Measurements from ENCODE around the gene RGL4. TPM values are rescaled to one million over a fixed set of nuclear protein-coding genes. Genes with fewer than 3 reads are reported as not detected.

Gene RGL4
- total RNA-seq, 1 experiment from 2014 or later, result not detected

- no TSS peak for BruUV-seq (replicated peaks)
- CTCF ChIA-PET, result no interaction called here
These were observed 1.1 kb downstream of the RGL4 start for GRCh38 chr22:23691748-23692423.

GRCh38 chr22:23692598-23693291 lies 1.9 kb downstream of the RGL4 start:
- ChIA-PET POLR2A (ENCODE audit: unreplicated experiment) (no interaction called here), CTCF (no interaction called here)
- no TSS peak for BruUV-seq (replicated peaks)
- Histone ChIP-seq H3K4me2 (no peak overlapping the region), H3K27ac (no peak overlapping the region), H3K9me3 (ENCODE audit: insufficient read depth, low read depth) (no peaks in the 10 kb centered on the region), H3F3A (ENCODE audit: insufficient read depth, low read depth) (no peaks in the 10 kb centered on the region), H3K79me2 (ENCODE audit: low read depth) (no peaks in the 10 kb centered on the region), H4K20me1 (ENCODE audit: insufficient read depth) (no peaks in the 10 kb centered on the region), H3K36me3 (ENCODE audit: low read depth) (no peaks in the 10 kb centered on the region; the same call in 1 of the 2 replicates), H3K4me1 (replicated peaks; ENCODE audit: insufficient read depth) (no peaks in the 10 kb centered on the region), H2AFZ (no peak overlapping the region), H3K27me3 (ENCODE audit: insufficient read depth, low read depth) (no peaks in the 10 kb centered on the region), H3K9me2 (ENCODE audit: insufficient read depth) (no peaks in the 10 kb centered on the region), H3K4me3 (no peak overlapping the region)
- no peak for DNase-seq
- no peak for TF ChIP-seq EZH2 (IDR thresholded peaks at IDR 0.05; ENCODE audit: low read depth)
- TF ChIP-seq, protein P1, sequence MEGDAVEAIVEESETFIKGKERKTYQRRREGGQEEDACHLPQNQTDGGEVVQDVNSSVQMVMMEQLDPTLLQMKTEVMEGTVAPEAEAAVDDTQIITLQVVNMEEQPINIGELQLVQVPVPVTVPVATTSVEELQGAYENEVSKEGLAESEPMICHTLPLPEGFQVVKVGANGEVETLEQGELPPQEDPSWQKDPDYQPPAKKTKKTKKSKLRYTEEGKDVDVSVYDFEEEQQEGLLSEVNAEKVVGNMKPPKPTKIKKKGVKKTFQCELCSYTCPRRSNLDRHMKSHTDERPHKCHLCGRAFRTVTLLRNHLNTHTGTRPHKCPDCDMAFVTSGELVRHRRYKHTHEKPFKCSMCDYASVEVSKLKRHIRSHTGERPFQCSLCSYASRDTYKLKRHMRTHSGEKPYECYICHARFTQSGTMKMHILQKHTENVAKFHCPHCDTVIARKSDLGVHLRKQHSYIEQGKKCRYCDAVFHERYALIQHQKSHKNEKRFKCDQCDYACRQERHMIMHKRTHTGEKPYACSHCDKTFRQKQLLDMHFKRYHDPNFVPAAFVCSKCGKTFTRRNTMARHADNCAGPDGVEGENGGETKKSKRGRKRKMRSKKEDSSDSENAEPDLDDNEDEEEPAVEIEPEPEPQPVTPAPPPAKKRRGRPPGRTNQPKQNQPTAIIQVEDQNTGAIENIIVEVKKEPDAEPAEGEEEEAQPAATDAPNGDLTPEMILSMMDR (conservative IDR thresholded peaks at IDR 0.05), result no peak
- intact Hi-C loops (cut with micrococcal nuclease; ENCODE audit: unreplicated experiment), result no loop called here

More at GRCh38 chr22:23691748-23692423, 1.1 kb downstream of the RGL4 start:
- no peaks in the 10 kb centered on the region for H4K20me1 ChIP-seq (ENCODE audit: insufficient read depth)
- no peak for DNase-seq
- no peaks in the 10 kb centered on the region for H3K27me3 ChIP-seq (ENCODE audit: insufficient read depth, low read depth)
- TF ChIP-seq, protein P1 (conservative IDR thresholded peaks at IDR 0.05), result no peak
- TF ChIP-seq EZH2 (IDR thresholded peaks at IDR 0.05; ENCODE audit: low read depth), result no peak
- POLR2A ChIA-PET (ENCODE audit: unreplicated experiment), result no interaction called here
- intact Hi-C loops (cut with micrococcal nuclease; ENCODE audit: unreplicated experiment), result no loop called here
- H3K36me3 ChIP-seq (ENCODE audit: low read depth), result no peaks in the 10 kb centered on the region; the same call in 1 of the 2 replicates
- H3K4me2 ChIP-seq, result no peak overlapping the region
- no peaks in the 10 kb centered on the region for H3K79me2 ChIP-seq (ENCODE audit: low read depth)
- no peaks in the 10 kb centered on the region for H3K4me1 ChIP-seq (replicated peaks; ENCODE audit: insufficient read depth)
- H3K9me2 ChIP-seq (ENCODE audit: insufficient read depth), result no peaks in the 10 kb centered on the region
- H3F3A ChIP-seq (ENCODE audit: insufficient read depth, low read depth), result no peaks in the 10 kb centered on the region
- H2AFZ ChIP-seq, result no peak overlapping the region
- H3K4me3 ChIP-seq, result no peak overlapping the region
- no peaks in the 10 kb centered on the region for H3K9me3 ChIP-seq (ENCODE audit: insufficient read depth, low read depth)
- no peak overlapping the region for H3K27ac ChIP-seq

GRCh38 chr22:23693979-23694680 lies 3.3 kb downstream of the RGL4 start:
- ChIA-PET CTCF (no interaction called here), POLR2A (ENCODE audit: unreplicated experiment) (no interaction called here)
- no peaks in the 10 kb centered on the region for H3K79me2 ChIP-seq (ENCODE audit: low read depth)

More at GRCh38 chr22:23693979-23694680, 3.3 kb downstream of the RGL4 start:
- no peaks in the 10 kb centered on the region for H3K9me3 ChIP-seq (ENCODE audit: insufficient read depth, low read depth)
- H3K4me1 ChIP-seq (replicated peaks; ENCODE audit: insufficient read depth), result no peaks in the 10 kb centered on the region
- no TSS peak for BruUV-seq (replicated peaks)
- no peak overlapping the region for H3K4me2 ChIP-seq
- H3K27ac ChIP-seq, result no peak overlapping the region
- no peak overlapping the region for H3K4me3 ChIP-seq
- no peaks in the 10 kb centered on the region for H3F3A ChIP-seq (ENCODE audit: insufficient read depth, low read depth)
- H3K9me2 ChIP-seq (ENCODE audit: insufficient read depth), result no peaks in the 10 kb centered on the region
- intact Hi-C loops (cut with micrococcal nuclease; ENCODE audit: unreplicated experiment), result no loop called here
- no peak for DNase-seq
- no peaks in the 10 kb centered on the region for H3K27me3 ChIP-seq (ENCODE audit: insufficient read depth, low read depth)
- H2AFZ ChIP-seq, result no peak overlapping the region
- H3K36me3 ChIP-seq (ENCODE audit: low read depth), result no peaks in the 10 kb centered on the region; the same call in 1 of the 2 replicates
- TF ChIP-seq, protein P1 (conservative IDR thresholded peaks at IDR 0.05), result no peak
- no peak for TF ChIP-seq EZH2 (IDR thresholded peaks at IDR 0.05; ENCODE audit: low read depth)
- H4K20me1 ChIP-seq (ENCODE audit: insufficient read depth), result no peaks in the 10 kb centered on the region
